Adipose tissue (tissue), 3 donors: ENCODE results near the gene LGALS4. TPM values are rescaled to one million over a fixed set of nuclear protein-coding genes. Genes with fewer than 3 reads are reported as not detected.
"Not testable (repeated sequence)": the region's sequence is repeated elsewhere in the genome, so short reads cannot be mapped to it uniquely, and the experiment has no call there.

Source experiments
- H3K27ac ChIP-seq: one replicate; pipeline ENCODE4 v1.5.1; 2013; ENCODE audit warnings: low read depth, low read length
- whole genome bisulfite sequencing, 3 donors: extraction: QIAGEN DNeasy Blood & Tissue Kit; methylation state at CpG; one replicate each; pipeline ENCODE4 v1.1.7; 2013; 5-methylcytosine and 5-hydroxymethylcytosine counted together
- polyA plus RNA-seq, 3 donors: library from polyadenylated mRNA; stranded (reverse); fragments of 200-250 nt; gene quantifications; one replicate each; pipeline ENCODE4 v1.2.3, GENCODE V29; 2013
- donor health status: healthy with polysubstance abuse.
- donor health status: Bipolar disorder and iron deficiency.
- donor health status: healthy.

LGALS4 gene
- polyA plus RNA-seq, 3 donors = 7.1 to 21.1 (median 9.2) TPM

DNA sequence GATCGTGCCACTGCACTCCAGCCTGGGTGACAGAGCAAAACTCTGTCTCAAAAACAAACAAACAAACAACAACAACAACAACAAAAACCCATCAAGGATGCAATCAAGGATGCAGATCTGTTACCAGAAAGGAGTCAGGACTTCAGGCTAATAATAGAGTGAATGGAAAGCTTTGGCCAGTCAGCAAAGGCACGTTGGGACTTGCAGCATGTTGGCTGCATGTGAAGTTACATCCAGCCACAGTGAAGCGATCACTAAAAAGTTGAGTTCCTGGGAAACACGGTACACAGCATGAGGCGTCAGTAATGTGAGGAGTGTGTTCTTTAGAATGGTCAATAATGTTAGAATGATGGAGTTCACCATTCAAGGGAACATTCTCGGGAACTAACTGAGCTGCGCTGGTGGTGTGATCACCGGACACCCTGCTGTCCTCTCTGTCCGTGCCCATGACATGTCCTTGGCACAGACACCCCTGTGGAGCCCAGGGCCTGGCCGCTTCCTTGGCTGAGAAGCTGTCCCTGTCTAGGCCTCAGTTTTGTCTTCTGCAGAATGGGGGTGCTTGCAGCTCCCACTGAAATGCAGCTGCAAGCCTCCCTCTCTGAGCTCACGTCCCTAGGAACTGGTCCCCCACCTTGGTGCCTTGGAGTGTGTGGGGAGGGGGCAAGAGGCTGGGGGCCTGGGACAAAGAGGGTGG, 26.0 kb downstream of the LGALS4 start:
- no peak overlapping the region for H3K27ac ChIP-seq
- 78 to 84% (median 84%) methylated on average over 11 of the region's 11 CpGs for WGBS, 3 donors

DNA sequence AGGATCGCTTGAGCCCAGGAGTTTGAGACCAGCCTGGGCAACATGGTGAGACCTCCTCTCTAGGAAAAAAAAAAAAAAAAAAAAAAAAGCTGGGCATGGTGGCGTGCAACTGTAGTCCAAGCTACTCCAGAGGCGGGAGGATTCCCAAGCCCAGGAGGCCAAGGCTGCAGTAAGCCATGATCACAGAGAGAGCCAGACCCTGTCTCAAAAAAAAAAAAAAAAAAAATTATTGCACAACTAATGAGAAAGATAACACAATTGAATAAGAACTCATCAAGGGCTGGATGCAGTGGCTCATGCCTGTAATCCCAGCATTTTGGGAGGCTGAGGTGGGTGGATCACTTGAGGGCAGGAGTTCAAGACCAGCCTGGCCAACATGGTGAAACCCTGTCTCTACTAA, 26.7 kb downstream of the LGALS4 start:
- 84 to 95% (median 86%) methylated on average over 3 of the region's 3 CpGs for whole genome bisulfite sequencing, 3 donors
- not testable (repeated sequence) for H3K27ac ChIP-seq

DNA sequence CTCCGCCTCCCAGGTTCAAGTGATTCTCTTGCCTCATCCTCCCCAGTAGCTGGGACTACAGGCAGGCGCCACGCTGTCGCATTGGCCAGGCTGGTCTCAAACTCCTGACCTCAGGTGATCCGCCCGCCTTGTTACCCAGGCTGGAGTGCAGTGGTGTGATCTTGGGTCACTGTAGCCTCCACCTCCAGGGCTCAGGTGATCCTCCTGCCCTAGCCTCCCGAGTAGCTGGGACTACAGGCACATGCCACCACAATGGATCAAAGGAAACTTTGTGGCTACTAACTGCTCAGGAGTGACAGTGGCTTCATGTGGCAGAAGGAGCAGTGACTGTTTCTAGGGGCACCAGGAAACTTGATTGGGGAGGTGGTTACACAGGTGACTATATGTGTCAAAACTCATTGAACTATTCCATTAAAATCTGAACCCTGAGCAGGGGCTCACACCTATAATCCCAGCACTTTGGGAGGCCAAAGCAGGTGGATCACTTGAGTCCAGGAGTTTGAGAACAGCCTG, 27.5 kb downstream of the LGALS4 start:
- 97 to 100% (median 98%) methylated on average over 7 of the region's 7 CpGs for WGBS, 3 donors
- H3K27ac ChIP-seq = no peak overlapping the region

DNA sequence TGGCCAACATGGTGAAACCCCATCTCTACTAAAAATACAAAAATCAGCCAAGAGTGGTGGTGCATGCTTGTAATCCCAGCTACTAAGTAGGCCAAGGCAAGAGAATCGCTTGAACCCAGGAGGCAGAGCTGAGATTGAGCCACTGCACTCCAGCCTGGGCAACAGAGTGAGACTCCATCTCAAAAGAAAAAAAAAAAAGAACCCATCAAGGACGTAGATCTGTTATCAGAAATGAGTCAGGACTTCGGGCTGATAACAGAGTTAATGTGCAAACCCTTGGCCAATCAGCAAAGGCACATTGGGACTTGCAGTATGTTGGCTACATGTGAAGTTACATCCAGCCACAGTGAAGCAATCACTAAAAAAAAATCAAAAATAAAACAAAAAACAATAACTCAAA, 28.5 kb downstream of the LGALS4 start:
- WGBS, 3 donors = 46 to 77% (median 76%) methylated on average over 3 of the region's 3 CpGs
- no peak overlapping the region for H3K27ac ChIP-seq

DNA sequence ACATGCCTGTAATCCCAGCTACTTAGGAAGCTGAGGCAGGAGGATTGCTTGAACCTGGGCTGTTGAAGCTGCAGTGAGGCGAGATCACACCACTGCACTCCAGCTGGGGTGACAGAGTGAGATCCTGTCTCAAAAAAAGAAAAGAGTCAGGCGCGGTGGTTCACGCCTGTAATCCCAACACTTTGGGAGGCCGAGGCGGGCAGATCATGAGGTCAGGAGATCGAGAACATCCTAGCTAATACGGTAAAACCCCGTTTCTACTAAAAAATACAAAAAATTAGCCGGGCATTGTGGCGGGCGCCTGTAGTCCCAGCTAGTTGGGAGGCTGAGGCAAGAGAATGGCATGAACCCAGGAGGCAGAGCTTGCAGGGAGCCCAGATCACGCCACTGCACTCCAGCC, 30.5 kb downstream of the LGALS4 start:
- WGBS, 3 donors = 91 to 95% (median 92%) methylated on average over 13 of the region's 13 CpGs
- not testable (repeated sequence) for H3K27ac ChIP-seq

DNA sequence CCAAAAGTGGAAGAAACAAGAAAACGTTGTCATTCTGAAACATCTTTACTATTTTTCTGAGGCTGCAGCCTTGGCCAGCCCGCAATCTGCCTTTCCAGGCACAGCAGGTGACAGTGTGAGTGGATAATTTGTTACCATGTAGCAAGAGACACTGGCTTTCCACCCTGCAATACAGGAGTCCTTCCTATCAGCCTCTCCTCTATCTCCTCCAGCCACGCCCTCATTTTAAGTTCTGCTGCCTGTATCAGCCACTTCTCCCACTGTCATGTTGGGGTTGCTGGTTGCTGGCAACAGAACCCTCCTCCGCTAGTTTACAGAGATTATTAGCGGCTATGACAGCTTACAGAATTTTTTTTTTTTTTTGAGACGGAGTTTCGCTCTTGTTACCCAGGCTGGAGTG, 31.7 kb downstream of the LGALS4 start:
- no peak overlapping the region for H3K27ac ChIP-seq
- 66 to 77% (median 67%) methylated on average over 7 of the region's 7 CpGs for WGBS, 3 donors

DNA sequence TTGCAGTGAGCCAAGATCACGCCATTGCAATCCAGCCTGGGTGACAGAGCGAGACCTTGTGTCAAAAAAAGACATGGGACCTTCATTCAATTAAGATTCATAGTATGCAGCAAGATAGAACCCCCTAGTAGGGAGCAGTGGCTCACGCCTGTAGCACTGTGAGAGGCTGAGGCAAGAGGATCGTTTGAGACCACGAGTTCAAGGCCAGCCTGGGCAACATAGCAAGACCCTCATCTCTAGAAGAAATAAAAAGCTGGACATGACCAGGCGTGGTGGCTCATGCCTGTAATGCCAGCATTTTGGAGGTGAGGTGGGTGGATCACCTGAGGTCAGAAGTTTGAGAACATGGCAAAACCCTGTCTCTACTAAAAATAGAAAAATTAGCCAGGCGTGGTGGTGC, 32.3 kb downstream of the LGALS4 start:
- no peak overlapping the region for H3K27ac ChIP-seq
- 80 to 97% (median 91%) methylated on average over 7 of the region's 7 CpGs for WGBS, 3 donors

DNA sequence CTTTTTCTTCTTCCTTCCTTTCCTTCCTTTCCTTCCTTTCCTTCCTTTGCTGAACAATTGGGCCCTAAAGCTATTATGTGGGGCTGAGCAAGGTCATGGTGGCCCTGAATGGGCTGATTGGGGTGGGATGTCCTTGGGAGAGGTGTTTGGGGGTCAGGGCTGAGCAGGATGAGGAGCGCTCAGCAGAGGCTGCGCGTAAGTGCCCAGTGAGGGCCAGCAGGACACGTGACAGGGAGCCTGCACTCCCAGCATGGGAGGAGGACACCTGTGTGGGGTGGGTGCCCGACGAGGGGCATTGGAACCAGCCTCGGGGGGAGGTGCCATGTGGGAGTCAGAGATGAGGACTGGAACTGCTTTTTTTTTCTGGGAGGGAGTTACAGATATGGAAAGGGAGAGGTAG, 34.0 kb downstream of the LGALS4 start:
- 47 to 60% (median 56%) methylated on average over 7 of the region's 7 CpGs for WGBS, 3 donors
- H3K27ac ChIP-seq = no peak overlapping the region

DNA sequence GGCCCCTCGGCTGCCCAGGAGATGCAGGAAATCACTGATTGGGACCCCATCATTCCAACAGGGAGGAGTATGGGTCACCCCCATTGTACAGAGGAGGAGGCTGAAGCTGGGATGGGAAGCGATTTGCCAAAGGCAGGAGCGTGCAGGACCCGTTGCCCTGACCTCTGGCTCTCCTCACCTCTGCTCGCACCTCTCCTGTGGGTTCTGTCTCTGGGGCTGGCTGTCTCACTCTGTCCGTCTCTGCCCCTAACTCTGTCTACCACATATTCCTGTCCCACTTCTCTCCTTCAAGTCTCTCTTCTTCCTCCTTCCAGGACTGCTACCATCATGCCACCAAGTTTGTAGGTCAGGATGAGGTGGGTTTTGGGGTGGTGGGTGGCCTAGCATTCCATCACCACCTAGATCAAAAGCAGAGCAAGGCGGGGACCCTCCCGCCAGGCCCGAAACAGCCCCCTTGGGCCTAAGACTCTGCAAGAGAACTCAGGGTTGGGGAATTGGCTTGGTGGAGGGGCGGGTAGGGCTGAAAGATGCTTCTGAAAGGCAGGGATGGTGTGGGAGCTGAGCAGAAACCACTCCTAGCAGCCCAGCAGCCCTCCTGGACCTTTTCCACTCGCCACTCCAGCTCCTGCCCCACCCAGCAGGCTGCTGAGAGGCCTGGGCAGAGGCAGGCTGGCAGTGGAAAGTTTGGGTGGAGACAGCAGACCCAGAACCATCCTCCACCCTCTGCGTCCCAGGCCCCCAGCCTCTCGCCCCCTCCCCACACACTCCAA, 38.4 kb downstream of the LGALS4 start:
- H3K27ac ChIP-seq = no peak overlapping the region
- WGBS, 3 donors = 82 to 87% (median 84%) methylated on average over 13 of the region's 13 CpGs

DNA sequence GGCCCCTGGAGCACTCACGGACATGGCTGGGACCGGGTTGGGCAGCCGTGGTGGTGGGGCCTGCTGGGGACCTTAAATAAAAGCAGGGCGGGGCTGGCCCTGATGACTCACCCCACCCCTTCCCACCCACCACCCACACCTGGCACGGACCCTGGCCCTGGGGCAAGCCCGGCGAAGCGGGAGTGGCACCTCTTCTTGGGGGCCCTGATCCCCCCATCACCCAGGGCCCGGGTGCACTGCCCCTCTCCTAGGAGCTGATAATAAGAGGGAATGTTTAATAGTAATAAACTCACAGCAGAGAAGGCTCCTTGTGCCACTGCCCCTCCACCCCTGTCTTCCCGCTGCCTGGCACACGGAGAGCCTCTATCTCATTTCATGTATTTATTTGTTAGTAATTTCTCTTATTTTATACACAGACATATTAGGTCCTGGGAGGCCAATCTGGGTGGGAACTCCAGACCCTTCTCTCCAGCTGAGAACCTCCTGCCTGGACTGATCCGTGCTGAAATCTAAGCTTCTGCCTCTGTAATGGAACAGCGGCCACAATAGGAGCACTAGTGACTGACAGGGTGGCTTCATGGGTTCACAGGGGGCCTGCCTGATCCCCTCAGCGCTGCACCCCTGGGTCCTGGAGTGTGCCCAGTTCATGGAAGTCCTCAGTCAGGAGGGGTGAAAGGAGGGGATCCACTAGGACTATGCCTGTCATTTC, 39.1 kb downstream of the LGALS4 start, which contains the start of gene LGALS7:
Gene LGALS7, minus strand, starts transcription at position 49 of the 709 bp plus-strand sequence. Its CDS starts 25 bp downstream, at position 24.
- no peak within 1 kb of the TSS for H3K27ac ChIP-seq
- 82 to 88% (median 84%) methylated on average over 9 to 10 of the region's 14 CpGs for WGBS, 3 donors

DNA sequence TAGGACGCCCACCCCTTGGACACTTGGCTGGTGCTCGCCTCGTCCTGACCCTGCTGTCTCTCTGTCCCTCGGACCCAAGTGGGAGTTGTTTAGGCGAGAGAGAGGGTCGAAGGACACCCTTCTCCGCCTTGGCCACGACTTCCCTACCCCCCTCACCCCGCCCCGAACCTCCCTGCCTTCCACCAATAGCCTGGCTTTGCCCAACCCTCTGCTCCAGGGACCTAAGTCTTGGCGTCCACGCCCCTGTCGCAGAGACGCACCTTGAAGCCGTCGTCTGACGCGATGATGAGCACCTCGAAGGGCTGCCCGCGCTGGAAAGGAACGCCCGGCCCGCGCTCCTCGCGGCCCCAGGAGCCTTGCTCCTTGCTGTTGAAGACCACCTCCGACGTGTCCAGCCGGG, 41.2 kb downstream of the LGALS4 start:
- WGBS, 3 donors = 55 to 86% (median 79%) methylated on average over 3 to 4 of the region's 30 CpGs

DNA sequence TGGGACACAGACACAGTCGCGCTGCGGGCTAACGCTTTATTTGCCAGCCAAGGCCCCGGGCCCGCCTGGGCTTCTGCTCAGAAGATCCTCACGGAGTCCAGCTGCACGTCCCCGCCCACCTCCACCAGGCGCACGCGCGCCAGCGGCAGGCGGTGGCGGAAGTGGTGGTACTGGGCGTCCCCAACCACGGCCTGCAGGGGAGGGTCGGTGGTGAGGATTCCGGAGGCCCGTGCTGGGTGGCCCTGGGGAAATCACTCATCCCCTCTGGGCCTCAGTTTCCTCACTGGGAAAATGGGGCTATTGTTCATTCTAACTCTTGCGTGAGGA, 41.8 kb downstream of the LGALS4 start:
- H3K27ac ChIP-seq = not testable (repeated sequence)
- 12 to 63% (median 45%) methylated on average over 1 of the region's 22 CpGs for WGBS, 3 donors

More for the DNA sequence above, 41.2 kb downstream of the LGALS4 start:
- not testable (repeated sequence) for H3K27ac ChIP-seq

DNA sequence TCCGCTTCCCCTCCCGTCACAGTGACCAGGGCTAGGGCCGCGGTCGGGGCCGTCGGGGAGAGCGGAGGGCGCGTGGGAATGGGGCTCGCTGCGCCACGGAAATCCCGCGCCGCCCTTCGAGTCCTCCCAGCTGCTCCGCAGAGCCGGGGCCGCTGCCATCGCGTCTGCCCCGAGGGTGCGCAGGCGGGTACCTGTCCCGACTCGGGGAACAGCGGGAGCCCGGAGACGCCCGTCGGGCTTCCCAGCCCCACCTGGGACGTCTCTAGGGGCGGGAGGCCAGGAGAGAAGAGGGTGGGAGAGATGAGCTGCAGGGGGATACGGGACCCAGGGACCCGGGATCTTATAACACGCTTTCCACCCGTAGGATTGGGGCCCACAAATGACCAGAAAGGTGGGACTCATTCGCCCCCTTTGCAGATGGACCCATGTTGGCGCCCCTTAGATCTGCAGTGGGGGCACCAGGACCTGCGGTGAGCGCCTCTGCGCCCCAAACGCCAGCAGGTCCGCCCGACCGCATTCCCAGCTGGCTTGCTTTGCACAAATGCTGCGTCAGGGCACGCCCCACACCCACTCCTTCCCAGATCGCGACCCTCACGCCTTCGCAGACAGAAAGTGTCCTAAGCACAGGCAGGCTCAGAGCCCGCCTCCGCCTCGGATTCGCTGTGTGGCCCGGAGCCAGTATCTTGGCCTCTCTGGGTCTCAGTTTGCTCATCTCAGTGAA, 42.4 kb downstream of the LGALS4 start:
- 4 to 6% (median 4%) methylated on average over 22 to 25 of the region's 58 CpGs for WGBS, 3 donors
- H3K27ac ChIP-seq = not testable (repeated sequence)

DNA sequence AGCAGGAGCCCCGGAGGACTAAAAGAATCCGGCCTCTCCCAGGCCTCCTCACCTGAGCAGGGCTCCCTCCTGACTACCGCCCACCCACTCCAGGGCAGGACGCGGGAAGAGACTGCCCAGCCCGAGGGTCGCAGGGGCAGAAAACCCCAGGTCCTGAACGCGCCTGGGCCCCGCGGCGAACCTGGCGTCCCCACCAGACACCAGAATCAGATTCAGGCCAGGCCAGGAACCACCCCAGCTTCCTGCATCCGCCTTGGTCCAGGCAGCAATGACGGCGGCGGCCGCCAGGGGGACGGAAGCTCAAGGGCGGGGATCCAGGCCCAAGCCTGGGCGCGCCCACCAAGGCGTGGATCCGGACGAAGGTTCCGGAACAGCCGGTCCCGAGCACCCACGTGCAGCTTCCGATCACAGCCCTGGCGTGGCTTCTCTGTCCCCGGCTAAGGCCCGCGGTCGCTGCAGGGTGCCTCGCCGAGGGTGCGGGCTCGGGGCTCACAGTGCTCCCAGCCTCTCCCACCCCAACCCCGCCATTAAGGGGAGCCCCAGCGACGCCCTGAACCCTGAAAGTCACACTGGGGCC, 43.0 kb downstream of the LGALS4 start:
- WGBS, 3 donors = 9 to 17% (median 9%) methylated on average over 38 to 42 of the region's 42 CpGs
- H3K27ac ChIP-seq = no peak overlapping the region

DNA sequence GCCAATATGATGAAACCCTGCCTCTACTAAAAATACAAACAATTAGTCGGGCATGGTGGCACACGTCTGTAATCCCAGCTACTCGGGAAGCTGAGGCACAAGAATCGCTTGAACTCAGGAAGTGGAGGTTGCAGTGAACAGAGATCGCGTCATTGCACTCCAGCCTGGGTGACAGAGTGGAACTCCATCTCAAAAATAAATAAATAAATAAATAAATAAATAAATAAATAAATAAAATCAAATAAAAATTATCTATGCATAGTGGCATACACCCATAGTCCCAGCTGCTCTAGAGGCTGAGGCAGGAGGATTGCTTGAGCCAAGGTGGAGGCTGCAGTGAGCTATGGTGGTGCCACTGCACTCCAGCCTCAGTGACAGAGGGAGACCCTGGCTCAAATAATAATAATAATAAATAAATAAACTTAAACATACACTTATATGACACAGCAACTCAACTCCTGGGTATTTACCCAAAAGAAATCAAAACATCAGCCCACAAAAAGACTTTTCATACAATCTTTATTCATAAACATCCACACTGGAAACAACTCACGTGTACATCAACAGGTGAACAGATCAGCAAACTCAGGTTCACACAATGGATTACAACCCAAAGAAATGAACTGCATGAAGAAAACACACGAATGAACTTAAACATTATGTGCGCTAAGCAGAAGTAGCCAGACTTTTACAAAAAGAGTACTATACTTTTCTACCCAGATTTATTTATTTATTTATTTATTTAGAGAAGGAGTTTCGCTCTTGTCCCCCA, 46.3 kb downstream of the LGALS4 start:
- 85 to 95% (median 88%) methylated on average over 10 of the region's 10 CpGs for WGBS, 3 donors
- no peak overlapping the region for H3K27ac ChIP-seq

DNA sequence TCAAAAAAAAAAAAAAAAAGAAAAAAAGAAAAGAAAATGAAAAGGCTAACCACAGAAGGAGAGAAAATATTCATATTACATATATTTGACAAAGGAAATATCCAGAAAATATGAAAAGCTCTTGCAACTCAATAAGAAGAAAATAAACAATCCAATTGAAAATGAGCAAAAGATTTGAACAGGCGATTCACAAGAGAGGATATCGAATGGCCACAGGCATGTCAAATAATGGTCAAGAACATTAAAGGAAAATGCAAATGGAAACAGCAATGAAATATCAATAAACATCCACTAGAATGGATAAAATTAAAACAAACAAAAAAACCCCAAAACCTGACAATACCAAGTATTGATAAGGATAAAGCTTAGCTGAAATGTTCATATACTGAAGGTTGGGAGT, 47.5 kb downstream of the LGALS4 start:
- no peak overlapping the region for H3K27ac ChIP-seq
- 96 to 100% (median 99%) methylated on average over 2 of the region's 2 CpGs for WGBS, 3 donors

DNA sequence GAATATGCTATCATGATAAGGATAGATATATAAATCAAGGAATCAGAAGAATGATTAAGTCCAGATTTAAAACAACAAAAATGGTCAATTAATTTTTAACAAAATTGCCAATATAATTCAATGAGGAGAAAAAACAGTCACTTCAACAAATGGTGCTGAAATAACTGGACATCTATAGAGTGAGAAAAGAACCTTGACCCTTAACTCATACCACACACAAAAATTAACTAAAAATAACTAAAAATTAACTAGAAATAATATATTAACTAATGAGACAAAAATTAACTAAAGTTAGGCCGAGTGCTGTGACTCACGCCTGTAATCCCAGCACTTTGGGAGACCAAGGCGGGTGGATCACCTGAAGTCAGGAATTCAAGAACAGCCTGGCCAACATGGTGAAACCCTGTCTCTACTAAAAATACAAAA, 48.9 kb downstream of the LGALS4 start:
- H3K27ac ChIP-seq = no peak overlapping the region
- 66 to 98% (median 97%) methylated on average over 3 of the region's 3 CpGs for WGBS, 3 donors
